ENCODE results near the gene SLC25A30.
A peak's percentile ranks its signal among the peaks of the same experiment; 100 is the strongest.
"Not testable (repeated sequence)": the region's sequence is repeated elsewhere in the genome, so short reads cannot be mapped to it uniquely, and the experiment has no call there.

SLC25A30 gene

GRCh38 chr13:45396533-45397095 is 21.6 kb downstream of the SLC25A30 start:
- Histone ChIP-seq H3K27me3 (ENCODE audit: control insufficient read depth in 5 of 5, insufficient read depth in 4 of 5, low read length in 5 of 5) (no peaks in the 10 kb centered on the region), H3K4me3 (ENCODE audit: low read depth in 1 of 5, low read length in 5 of 5) (no peak overlapping the region), H3K27ac (ENCODE audit: low read depth, low read length) (no peak overlapping the region), H3K36me3 (ENCODE audit: control insufficient read depth in 5 of 5, insufficient read depth in 5 of 5, low read length in 5 of 5) (peaks cover 27 to 62% (median 39%) of the 10 kb centered on the region in 5 donors), H3K9me3 (ENCODE audit: control insufficient read depth in 5 of 5, low read length in 5 of 5) (no peaks in the 10 kb centered on the region), H3K4me1 (ENCODE audit: control insufficient read depth in 5 of 5, insufficient read depth in 5 of 5, low read length in 5 of 5) (peaks cover 0 to 30% (median 0%) of the 10 kb centered on the region in 5 donors), H3K9ac (ENCODE audit: low read length in 5 of 5) (peak overlapping the region in 1 of 5 donors; percentile 4)

DNA sequence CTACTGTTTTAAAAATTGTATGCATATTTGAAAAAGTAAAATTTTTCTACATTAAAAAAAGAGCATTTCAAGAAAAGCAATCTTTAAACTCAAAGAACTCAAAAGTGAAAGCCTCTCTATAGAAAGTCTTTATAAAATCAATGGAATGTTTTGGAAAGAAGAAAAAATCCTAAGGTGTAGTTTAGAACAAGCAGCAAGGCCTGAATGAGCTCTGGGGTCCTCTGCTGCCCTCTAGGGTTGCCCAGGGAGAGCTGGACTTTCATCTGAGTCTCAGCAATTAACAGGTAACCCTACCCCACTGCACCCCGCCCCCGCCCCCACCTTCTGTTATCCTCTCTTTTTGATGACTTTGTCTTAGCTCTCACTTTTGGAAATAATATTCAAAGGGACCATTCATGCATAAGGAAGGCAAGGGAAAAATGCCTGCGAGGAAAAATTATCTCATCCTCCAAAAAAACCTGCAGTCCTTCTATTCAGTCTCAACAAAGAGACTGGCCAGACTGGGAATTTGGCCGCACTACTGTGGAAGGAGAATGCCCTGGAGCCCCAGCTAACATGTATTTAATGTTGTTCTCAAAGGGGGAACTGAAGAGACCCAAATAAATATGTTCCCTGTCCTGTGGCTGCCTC is 24.1 kb downstream of the SLC25A30 start:
- no peak overlapping the region for H3K9ac ChIP-seq (ENCODE audit: low read length in 5 of 5)
- H3K4me3 ChIP-seq (ENCODE audit: low read depth in 1 of 5, low read length in 5 of 5), result no peak overlapping the region
- H3K27me3 ChIP-seq (ENCODE audit: control insufficient read depth in 5 of 5, insufficient read depth in 4 of 5, low read length in 5 of 5), result no peaks in the 10 kb centered on the region
- H3K9me3 ChIP-seq (ENCODE audit: control insufficient read depth in 5 of 5, low read length in 5 of 5), result no peaks in the 10 kb centered on the region
- H3K4me1 ChIP-seq (ENCODE audit: control insufficient read depth in 5 of 5, insufficient read depth in 5 of 5, low read length in 5 of 5), result peaks cover 0 to 23% (median 0%) of the 10 kb centered on the region in 5 donors
- peaks cover 24 to 45% (median 27%) of the 10 kb centered on the region in 5 donors for H3K36me3 ChIP-seq (ENCODE audit: control insufficient read depth in 5 of 5, insufficient read depth in 5 of 5, low read length in 5 of 5)
- H3K27ac ChIP-seq (ENCODE audit: low read depth, low read length), result no peak overlapping the region

GRCh38 chr13:45392811-45393210 is 25.4 kb downstream of the SLC25A30 start:
- Histone ChIP-seq H3K27ac (ENCODE audit: low read depth, low read length) (no peak overlapping the region), H3K4me3 (ENCODE audit: low read depth in 1 of 5, low read length in 5 of 5) (no peak overlapping the region), H3K9me3 (ENCODE audit: control insufficient read depth in 5 of 5, low read length in 5 of 5) (no peaks in the 10 kb centered on the region), H3K4me1 (ENCODE audit: control insufficient read depth in 5 of 5, insufficient read depth in 5 of 5, low read length in 5 of 5) (peaks cover 0 to 20% (median 0%) of the 10 kb centered on the region in 5 donors), H3K36me3 (ENCODE audit: control insufficient read depth in 5 of 5, insufficient read depth in 5 of 5, low read length in 5 of 5) (peaks cover 14 to 35% (median 16%) of the 10 kb centered on the region in 5 donors), H3K27me3 (ENCODE audit: control insufficient read depth in 5 of 5, insufficient read depth in 4 of 5, low read length in 5 of 5) (no peaks in the 10 kb centered on the region), H3K9ac (ENCODE audit: low read length in 5 of 5) (no peak overlapping the region)

DNA sequence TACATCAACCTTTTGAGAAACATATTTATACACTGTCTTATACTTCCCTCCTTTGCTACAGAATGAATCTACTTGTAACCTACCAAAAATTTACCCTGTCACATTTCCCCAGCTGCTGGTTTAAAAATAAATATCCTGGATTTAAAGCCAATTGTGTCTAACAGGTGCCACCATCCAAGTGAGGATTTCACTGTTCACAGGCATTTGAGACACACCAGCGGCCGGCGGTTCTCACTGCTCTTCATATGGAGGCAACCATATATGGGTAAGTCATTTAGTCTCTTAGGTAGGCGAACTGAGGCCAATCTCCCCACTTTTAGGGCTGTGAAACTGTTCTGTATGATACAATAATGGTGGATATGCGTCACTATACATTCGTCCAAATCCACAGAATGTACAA is 26.2 kb downstream of the SLC25A30 start:
- H3K27ac ChIP-seq (ENCODE audit: low read depth, low read length), result no peak overlapping the region
- H3K27me3 ChIP-seq (ENCODE audit: control insufficient read depth in 5 of 5, insufficient read depth in 4 of 5, low read length in 5 of 5), result no peaks in the 10 kb centered on the region
- H3K9ac ChIP-seq (ENCODE audit: low read length in 5 of 5), result no peak overlapping the region
- H3K4me1 ChIP-seq (ENCODE audit: control insufficient read depth in 5 of 5, insufficient read depth in 5 of 5, low read length in 5 of 5), result peaks cover 0 to 18% (median 0%) of the 10 kb centered on the region in 5 donors
- no peak overlapping the region for H3K4me3 ChIP-seq (ENCODE audit: low read depth in 1 of 5, low read length in 5 of 5)
- H3K9me3 ChIP-seq (ENCODE audit: control insufficient read depth in 5 of 5, low read length in 5 of 5), result no peaks in the 10 kb centered on the region
- H3K36me3 ChIP-seq (ENCODE audit: control insufficient read depth in 5 of 5, insufficient read depth in 5 of 5, low read length in 5 of 5), result peaks cover 11 to 34% (median 13%) of the 10 kb centered on the region in 5 donors

DNA sequence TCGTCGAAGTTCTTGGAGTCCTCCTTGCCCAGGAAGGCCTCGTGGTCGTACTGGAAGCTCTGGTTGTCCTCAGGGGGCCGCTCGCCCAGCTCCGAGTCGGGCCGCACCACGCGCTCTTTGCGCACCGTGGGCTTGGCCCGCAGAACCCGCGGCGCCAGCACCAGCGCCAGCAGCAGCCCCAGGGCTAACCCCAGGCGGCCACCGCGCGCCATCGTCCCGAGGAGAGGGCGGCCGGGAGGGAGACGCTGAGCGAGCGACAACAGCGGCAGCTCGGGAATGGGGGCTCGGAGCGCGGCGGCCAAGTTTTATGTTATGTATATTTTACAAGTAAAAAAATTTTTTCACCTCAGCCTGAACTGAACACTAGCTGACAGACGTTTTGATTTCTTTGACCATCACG is 27.0 kb downstream of the SLC25A30 start:
- Histone ChIP-seq H3K36me3 (ENCODE audit: control insufficient read depth in 5 of 5, insufficient read depth in 5 of 5, low read length in 5 of 5) (peaks cover 6 to 27% (median 13%) of the 10 kb centered on the region in 5 donors), H3K4me1 (ENCODE audit: control insufficient read depth in 5 of 5, insufficient read depth in 5 of 5, low read length in 5 of 5) (peaks cover 0 to 10% (median 0%) of the 10 kb centered on the region in 5 donors)
- not testable (repeated sequence) for H3K27me3 ChIP-seq (ENCODE audit: control insufficient read depth in 5 of 5, insufficient read depth in 4 of 5, low read length in 5 of 5); H3K4me3 ChIP-seq (ENCODE audit: low read depth in 1 of 5, low read length in 5 of 5); H3K9me3 ChIP-seq (ENCODE audit: control insufficient read depth in 5 of 5, low read length in 5 of 5); H3K27ac ChIP-seq (ENCODE audit: low read depth, low read length); H3K9ac ChIP-seq (ENCODE audit: low read length in 5 of 5)

DNA sequence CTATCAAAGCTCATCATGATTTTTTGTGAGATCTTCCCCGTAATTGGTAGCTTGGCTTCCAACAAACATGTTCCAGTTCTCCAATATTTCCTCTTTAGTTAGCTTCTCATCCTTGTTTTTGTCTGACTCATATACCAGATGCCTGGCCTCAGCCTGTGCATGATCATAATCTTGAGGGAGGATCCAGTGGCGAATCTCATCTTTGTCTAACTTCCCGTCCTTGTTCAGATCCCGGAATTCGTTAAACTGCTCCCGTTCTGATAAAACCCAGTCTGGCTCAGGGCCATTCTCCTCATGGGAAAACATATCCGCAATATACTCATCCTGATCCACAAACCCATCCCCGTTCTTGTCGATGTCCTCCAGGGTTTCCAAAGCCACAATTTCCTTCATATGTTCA is 27.8 kb downstream of the SLC25A30 start:
- not testable (repeated sequence) for H3K9me3 ChIP-seq (ENCODE audit: control insufficient read depth in 5 of 5, low read length in 5 of 5); H3K4me1 ChIP-seq (ENCODE audit: control insufficient read depth in 5 of 5, insufficient read depth in 5 of 5, low read length in 5 of 5); H3K4me3 ChIP-seq (ENCODE audit: low read depth in 1 of 5, low read length in 5 of 5); H3K9ac ChIP-seq (ENCODE audit: low read length in 5 of 5); H3K27ac ChIP-seq (ENCODE audit: low read depth, low read length); H3K27me3 ChIP-seq (ENCODE audit: control insufficient read depth in 5 of 5, insufficient read depth in 4 of 5, low read length in 5 of 5)
- peaks cover 0 to 22% (median 6%) of the 10 kb centered on the region in 5 donors for H3K36me3 ChIP-seq (ENCODE audit: control insufficient read depth in 5 of 5, insufficient read depth in 5 of 5, low read length in 5 of 5)

DNA sequence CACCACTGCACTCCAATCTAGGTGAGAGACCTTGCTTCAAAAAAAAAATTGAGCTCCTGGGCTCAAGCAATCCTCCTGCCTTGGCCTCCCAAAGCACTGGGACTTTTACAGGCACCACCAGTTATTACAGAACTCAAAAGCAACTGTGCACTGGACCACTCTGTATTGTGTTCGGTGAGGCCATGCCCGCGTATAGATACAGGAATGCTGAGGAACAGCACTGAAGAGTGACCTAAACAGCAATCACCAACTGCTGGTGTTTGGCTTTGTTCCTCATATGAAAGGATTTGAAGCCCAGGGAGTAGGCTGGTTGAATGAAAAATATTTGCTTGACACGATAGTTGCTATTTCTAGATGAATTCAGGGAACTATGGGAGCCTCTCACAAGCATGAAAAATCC is 29.5 kb downstream of the SLC25A30 start:
- no peaks in the 10 kb centered on the region for H3K27me3 ChIP-seq (ENCODE audit: control insufficient read depth in 5 of 5, insufficient read depth in 4 of 5, low read length in 5 of 5)
- no peak overlapping the region for H3K4me3 ChIP-seq (ENCODE audit: low read depth in 1 of 5, low read length in 5 of 5)
- no peak overlapping the region for H3K27ac ChIP-seq (ENCODE audit: low read depth, low read length)
- H3K36me3 ChIP-seq (ENCODE audit: control insufficient read depth in 5 of 5, insufficient read depth in 5 of 5, low read length in 5 of 5), result peaks cover 5 to 31% (median 9%) of the 10 kb centered on the region in 5 donors
- H3K4me1 ChIP-seq (ENCODE audit: control insufficient read depth in 5 of 5, insufficient read depth in 5 of 5, low read length in 5 of 5), result peaks cover 0 to 4% (median 0%) of the 10 kb centered on the region in 5 donors
- H3K9me3 ChIP-seq (ENCODE audit: control insufficient read depth in 5 of 5, low read length in 5 of 5), result no peaks in the 10 kb centered on the region
- H3K9ac ChIP-seq (ENCODE audit: low read length in 5 of 5), result no peak overlapping the region

- not testable (repeated sequence) for H3K27ac ChIP-seq (ENCODE audit: low read depth, low read length); H3K9ac ChIP-seq (ENCODE audit: low read length in 5 of 5); H3K4me3 ChIP-seq (ENCODE audit: low read depth in 1 of 5, low read length in 5 of 5); H3K27me3 ChIP-seq (ENCODE audit: control insufficient read depth in 5 of 5, insufficient read depth in 4 of 5, low read length in 5 of 5); H3K9me3 ChIP-seq (ENCODE audit: control insufficient read depth in 5 of 5, low read length in 5 of 5); H3K4me1 ChIP-seq (ENCODE audit: control insufficient read depth in 5 of 5, insufficient read depth in 5 of 5, low read length in 5 of 5)
- H3K36me3 ChIP-seq (ENCODE audit: control insufficient read depth in 5 of 5, insufficient read depth in 5 of 5, low read length in 5 of 5), result peaks cover 5 to 28% (median 7%) of the 10 kb centered on the region in 5 donors
Observed at GRCh38 chr13:45386892-45387575, 31.1 kb downstream of the SLC25A30 start.

- H3K9ac ChIP-seq (ENCODE audit: low read length in 5 of 5), result no peak overlapping the region
- peaks cover 5 to 26% (median 6%) of the 10 kb centered on the region in 5 donors for H3K36me3 ChIP-seq (ENCODE audit: control insufficient read depth in 5 of 5, insufficient read depth in 5 of 5, low read length in 5 of 5)
- H3K4me1 ChIP-seq (ENCODE audit: control insufficient read depth in 5 of 5, insufficient read depth in 5 of 5, low read length in 5 of 5), result peaks cover 0 to 4% (median 0%) of the 10 kb centered on the region in 5 donors
- H3K4me3 ChIP-seq (ENCODE audit: low read depth in 1 of 5, low read length in 5 of 5), result no peak overlapping the region
- no peak overlapping the region for H3K27ac ChIP-seq (ENCODE audit: low read depth, low read length)
- no peaks in the 10 kb centered on the region for H3K9me3 ChIP-seq (ENCODE audit: control insufficient read depth in 5 of 5, low read length in 5 of 5)
- no peaks in the 10 kb centered on the region for H3K27me3 ChIP-seq (ENCODE audit: control insufficient read depth in 5 of 5, insufficient read depth in 4 of 5, low read length in 5 of 5)
Observed at GRCh38 chr13:45385907-45386553, 32.1 kb downstream of the SLC25A30 start.

- peaks cover 0 to 4% (median 0%) of the 10 kb centered on the region in 5 donors for H3K4me1 ChIP-seq (ENCODE audit: control insufficient read depth in 5 of 5, insufficient read depth in 5 of 5, low read length in 5 of 5)
- H3K27ac ChIP-seq (ENCODE audit: low read depth, low read length), result no peak overlapping the region
- H3K36me3 ChIP-seq (ENCODE audit: control insufficient read depth in 5 of 5, insufficient read depth in 5 of 5, low read length in 5 of 5), result peaks cover 5 to 22% (median 6%) of the 10 kb centered on the region in 5 donors
- no peaks in the 10 kb centered on the region for H3K27me3 ChIP-seq (ENCODE audit: control insufficient read depth in 5 of 5, insufficient read depth in 4 of 5, low read length in 5 of 5)
- no peaks in the 10 kb centered on the region for H3K9me3 ChIP-seq (ENCODE audit: control insufficient read depth in 5 of 5, low read length in 5 of 5)
- no peak overlapping the region for H3K9ac ChIP-seq (ENCODE audit: low read length in 5 of 5)
- no peak overlapping the region for H3K4me3 ChIP-seq (ENCODE audit: low read depth in 1 of 5, low read length in 5 of 5)
Observed at GRCh38 chr13:45385320-45385719, 32.9 kb downstream of the SLC25A30 start.

Data from subcutaneous abdominal adipose tissue (tissue), 5 donors.